IPS-NIHi11 (cell line): ENCODE data around the gene GOT2.
A peak's percentile ranks its signal among the peaks of the same experiment; 100 is the strongest.
"Not testable (repeated sequence)": the region's sequence is repeated elsewhere in the genome, so short reads cannot be mapped to it uniquely, and the experiment has no call there.

ENCODE experiments used
- DNase-seq: peaks from one replicate; pipeline ENCODE4 v3.0.0; 2012; ENCODE audit warnings: mixed read lengths, low spot score

Gene GOT2

DNA sequence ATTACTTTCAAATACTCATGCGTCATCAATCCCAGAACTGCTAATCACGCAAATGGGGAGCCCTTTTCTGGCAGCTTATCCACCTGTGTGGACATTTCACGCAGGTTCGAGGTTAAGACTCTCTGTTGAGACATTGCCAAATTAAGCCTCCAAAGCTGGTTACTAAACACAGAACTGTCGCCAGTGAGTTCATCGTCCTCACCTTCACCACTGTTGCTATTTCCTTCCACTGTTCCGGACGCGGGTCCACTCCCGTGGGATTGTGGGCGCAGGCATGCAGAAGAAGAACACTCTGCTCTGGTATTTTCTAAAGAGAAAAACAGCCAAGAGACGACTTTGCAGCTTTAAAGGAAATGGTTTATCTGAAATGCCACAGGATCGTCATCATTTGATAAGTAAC, 16.1 kb downstream of the GOT2 start:
- DNase-seq: no peak

DNA sequence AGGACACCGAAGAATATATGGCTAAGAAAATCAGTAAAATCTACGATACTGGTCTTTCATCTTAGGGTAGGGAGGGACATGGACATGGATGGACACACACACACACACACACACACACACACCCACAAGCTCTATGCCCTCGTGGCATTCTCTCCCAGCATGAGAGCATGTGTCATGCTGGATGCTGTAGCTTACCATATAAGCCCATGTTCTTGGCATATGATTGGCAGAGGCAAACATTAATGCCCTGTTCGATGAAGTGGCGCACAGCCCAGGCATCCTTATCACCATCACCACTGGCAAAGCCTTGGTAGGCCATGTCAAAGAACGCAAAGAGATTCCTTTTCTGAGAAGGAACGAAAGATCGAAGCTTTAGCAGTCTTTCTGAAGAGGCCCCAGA, 17.6 kb downstream of the GOT2 start:
- no peak for DNase-seq

DNA sequence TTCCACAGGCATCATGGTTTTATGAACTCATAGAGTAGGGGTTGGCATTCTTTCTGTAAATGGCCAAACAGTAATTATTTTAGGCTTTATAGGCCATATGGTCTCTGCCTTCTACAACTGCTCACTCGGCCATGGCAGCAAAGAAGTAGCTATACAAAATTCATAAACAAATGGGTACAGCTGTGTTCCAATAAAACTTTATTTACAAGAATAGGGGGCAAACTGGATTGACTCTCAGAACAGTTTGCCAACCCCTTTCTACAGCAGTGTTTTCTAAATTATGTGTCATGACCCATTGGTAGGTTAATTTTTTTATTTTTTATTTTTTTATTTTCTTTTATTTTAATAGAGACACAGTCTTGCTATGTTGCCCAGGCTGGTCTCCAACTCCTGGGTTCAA, 20.4 kb downstream of the GOT2 start:
- no peak for DNase-seq

GRCh38 chr16:58709333-58709732, 24.8 kb downstream of the GOT2 start:
- DNase-seq: peak; percentile 33

DNA sequence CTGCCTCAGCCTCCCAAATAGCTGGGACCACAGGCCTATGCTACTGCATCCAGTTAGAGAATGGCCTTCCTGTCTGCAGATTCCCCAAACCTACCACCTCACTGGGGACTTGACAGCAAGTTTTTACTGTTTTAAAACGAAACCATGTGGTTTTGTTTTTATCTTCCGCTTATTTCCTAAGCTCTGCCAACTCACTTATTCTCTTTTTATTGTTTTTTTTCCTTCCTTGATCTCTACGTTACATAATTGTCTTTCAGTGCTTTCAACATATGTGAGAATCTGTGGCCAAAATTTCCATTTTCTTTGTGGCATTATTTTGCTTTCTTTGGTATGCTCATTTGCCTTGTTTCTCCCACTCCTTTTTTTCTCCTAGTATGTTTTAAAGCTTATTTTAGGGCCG, 35.0 kb downstream of the GOT2 start:
- DNase-seq: no peak

- no peak for DNase-seq
Observed at GRCh38 chr16:58695368-58695767, 38.7 kb downstream of the GOT2 start.

GRCh38 chr16:58692450-58692849, 41.7 kb downstream of the GOT2 start:
- no peak for DNase-seq

- DNase-seq: not testable (repeated sequence)
Observed at GRCh38 chr16:58686985-58687706, 47.0 kb downstream of the GOT2 start.

DNA sequence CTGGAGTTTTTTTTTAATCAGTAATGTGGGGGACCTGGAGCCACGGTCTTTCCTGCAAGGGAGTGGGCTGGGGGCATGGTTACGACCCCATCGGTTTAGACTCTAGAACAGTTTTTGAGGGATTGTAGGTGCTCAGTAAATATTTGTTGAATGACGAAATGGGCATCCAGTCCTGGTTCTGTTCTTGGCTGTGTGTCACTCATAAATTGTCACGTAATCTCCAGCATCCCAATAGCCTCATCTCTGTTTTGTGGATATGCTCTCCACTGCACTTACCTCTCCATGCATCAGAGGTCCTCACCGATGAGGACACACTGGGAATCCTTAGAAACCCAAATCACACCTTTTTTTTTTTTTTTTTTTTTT, 49.0 kb downstream of the GOT2 start:
- DNase-seq: no peak

- DNase-seq: peak; percentile 98
Observed at GRCh38 chr16:58684354-58685083, 49.6 kb downstream of the GOT2 start, which contains the start of gene SLC38A7. Gene SLC38A7 (minus strand): TSS chr16:58684770. CDS start chr16:58680126, 4,644 bp downstream.

DNA sequence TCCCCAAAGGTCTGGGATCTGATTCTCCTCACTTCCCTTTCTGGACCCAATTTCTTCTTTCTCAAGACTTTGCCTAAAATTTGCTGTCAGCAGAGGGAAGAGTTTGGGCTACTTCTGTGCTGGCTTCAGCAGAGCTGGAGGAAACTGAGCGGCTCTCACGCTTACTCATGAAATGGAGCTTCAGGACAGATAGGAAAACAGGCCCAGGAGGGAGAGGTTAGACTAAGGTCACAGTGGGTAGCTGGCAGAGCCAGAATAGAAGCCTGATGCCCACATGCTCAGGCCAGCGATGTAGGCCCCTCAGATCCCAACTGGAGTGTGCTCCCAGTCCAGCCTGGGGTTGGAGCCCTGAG, 50.1 kb downstream of the GOT2 start:
- DNase-seq: no peak

DNA sequence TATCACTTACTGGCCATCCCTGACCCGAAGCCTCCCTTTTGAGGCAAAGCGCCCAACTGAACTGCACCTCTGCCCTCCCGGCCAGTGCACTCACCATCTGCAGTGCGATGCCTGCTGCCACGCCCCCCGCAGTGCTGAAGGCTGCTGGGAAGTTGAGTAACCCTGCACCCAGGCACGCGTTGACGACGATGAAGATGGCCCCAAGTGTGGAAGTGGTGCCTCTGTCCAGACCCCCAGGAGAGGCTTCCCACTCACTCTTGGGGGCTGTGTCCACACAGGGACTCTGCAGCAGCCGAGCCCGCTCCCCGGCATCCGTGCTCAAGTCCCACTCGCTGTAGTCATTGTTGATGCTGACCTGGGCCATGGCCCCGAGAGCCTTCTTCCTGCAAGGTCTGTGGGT, 54.4 kb downstream of the GOT2 start:
- no peak for DNase-seq

DNA sequence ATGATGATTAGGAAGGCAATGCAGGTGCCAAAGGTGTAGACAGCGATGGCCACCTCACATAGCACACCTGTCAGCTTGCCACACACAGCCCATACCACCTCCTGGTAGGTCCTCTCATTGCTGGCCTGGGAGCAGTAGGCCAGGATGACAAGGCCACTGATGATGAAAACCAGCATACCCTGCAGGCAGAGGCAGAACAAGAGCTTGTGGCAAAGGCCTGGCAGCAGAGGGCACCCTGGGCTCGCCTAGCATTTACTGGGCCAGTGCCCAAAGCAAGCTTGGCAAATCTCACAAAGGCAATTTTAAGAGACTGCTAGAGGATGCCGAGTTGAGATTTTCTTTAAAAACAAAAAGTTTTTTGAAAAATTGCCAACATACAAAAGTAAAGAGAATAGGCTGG, 55.4 kb downstream of the GOT2 start:
- DNase-seq: no peak

GRCh38 chr16:58678269-58678668, 55.8 kb downstream of the GOT2 start:
- DNase-seq: no peak

GRCh38 chr16:58670946-58671583, 63.1 kb downstream of the GOT2 start:
- no peak for DNase-seq

DNA sequence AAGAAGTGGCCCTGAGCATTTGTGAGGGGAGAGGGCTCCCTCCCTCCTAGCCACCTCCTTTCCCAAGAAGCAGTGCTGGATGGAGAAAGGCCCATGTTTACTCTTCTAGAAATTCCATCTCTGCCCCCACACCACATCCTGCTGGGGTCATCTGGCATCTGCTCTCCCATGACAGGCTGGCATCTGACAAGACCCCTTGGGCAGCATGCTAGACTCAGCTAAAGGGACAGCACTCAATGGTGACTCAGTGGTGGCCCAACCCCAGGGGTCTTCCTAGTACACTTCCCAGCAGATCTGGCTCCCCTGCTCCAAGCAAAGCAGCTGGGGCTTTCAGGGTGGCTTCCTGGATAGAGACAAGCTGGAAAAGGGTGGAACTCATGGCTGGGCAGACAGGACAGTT, 63.9 kb downstream of the GOT2 start:
- DNase-seq: no peak

- no peak for DNase-seq
Observed at GRCh38 chr16:58665200-58665599, 68.9 kb downstream of the GOT2 start.

DNA sequence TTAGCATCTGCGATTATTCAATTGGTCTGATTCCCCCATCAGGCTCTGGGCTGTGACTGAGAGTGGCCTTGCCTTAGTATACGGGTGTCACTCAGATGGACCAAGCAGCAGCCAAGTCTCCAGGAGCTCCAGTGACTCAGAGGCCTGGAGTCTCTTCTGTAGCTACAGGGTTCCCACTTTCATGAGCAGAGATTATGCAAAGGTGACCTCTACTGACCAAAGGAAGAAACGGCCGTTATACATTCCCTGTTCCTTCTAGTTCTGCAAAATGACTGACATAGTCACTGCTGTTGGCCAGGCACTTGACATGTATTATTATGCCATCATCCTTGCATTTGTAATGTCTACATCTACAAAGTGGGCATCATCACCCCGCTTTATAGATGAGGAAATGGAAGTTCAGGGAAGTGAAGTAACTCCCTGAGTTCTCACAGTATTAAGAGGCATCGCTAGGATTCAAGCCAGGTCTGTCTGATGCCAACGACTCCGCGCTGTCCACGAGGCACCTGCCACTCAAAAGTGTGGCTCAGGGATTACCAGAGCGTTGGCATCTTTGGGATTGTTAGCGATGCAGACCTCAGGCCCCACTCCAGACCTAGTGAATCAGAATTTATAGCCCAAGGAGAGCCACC, 72.8 kb downstream of the GOT2 start:
- peak; percentile 80 for DNase-seq

DNA sequence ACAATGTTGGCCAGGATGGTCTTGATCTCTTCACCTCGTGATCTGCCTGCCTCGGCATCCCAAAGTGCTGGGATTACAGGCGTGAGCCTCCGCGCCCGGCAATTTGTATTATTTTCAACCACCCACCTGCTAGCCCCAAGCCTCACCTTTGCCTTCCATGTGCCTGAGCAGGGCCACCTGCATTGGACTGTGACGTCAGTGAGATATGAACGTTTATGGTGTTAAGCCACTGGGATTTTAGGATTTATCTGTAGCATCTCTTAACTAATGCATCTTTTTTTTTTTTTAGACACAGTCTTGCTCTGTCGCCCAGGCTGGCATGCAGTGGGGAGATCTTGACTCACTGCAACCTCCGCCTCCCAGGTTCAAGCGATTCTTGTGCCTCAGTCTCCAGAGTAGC, 74.2 kb downstream of the GOT2 start:
- DNase-seq: not testable (repeated sequence)

- no peak for DNase-seq
Observed at GRCh38 chr16:58658796-58659211, 75.3 kb downstream of the GOT2 start.
